NCI-H1930 (cell line): Measurements from ENCODE around the gene KRTAP9-8.
"Not testable (repeated sequence)": the region's sequence is repeated elsewhere in the genome, so short reads cannot be mapped to it uniquely, and the experiment has no call there.

Source experiments
- DNase-seq, 2 experiments: peaks; one replicate each; lab custom pipeline; 2025; lab: John Stamatoyannopoulos, UW

Gene KRTAP9-8

GRCh38 chr17:41237949-41238437 lies at the start of gene KRTAP9-8:
TSS of gene KRTAP9-8 (plus strand) at chr17:41237999. CDS start at chr17:41238052, 53 bp downstream.
- not testable (repeated sequence) for DNase-seq

GRCh38 chr17:41189837-41190318 lies 47.9 kb upstream of the KRTAP9-8 start, which contains the start of gene KRTAP9-1:
TSS of gene KRTAP9-1 (plus strand) at chr17:41189887. CDS start at chr17:41189887, 0 bp downstream.
- DNase-seq: not testable (repeated sequence)

- DNase-seq: no peak
Measured at GRCh38 chr17:41190328-41190727, 47.5 kb upstream of the KRTAP9-8 start.

- no peak for DNase-seq
Measured at GRCh38 chr17:41196068-41196467, 41.7 kb upstream of the KRTAP9-8 start.

- DNase-seq: no peak
Measured at GRCh38 chr17:41199421-41200078, 38.2 kb upstream of the KRTAP9-8 start.

GRCh38 chr17:41211845-41212466 lies 25.8 kb upstream of the KRTAP9-8 start:
- peak in 1 of 2 experiments; percentile 3 for DNase-seq

- no peak for DNase-seq
Measured at GRCh38 chr17:41212524-41213169, 25.2 kb upstream of the KRTAP9-8 start.

- DNase-seq: no peak
Measured at GRCh38 chr17:41215681-41216080, 22.1 kb upstream of the KRTAP9-8 start.

GRCh38 chr17:41223821-41224220 lies 14.0 kb upstream of the KRTAP9-8 start:
- DNase-seq: no peak

- no peak for DNase-seq
Measured at GRCh38 chr17:41226051-41226450, 11.7 kb upstream of the KRTAP9-8 start.

GRCh38 chr17:41226598-41227095 lies 11.2 kb upstream of the KRTAP9-8 start, which contains the start of gene KRTAP9-2:
TSS of gene KRTAP9-2 (plus strand) at chr17:41226648. CDS start at chr17:41226655, 7 bp downstream.
- DNase-seq: not testable (repeated sequence)

- DNase-seq: no peak
Measured at GRCh38 chr17:41230094-41230493, 7.7 kb upstream of the KRTAP9-8 start.

- DNase-seq: no peak
Measured at GRCh38 chr17:41231731-41232130, 6.1 kb upstream of the KRTAP9-8 start.

GRCh38 chr17:41232399-41233105 lies 5.2 kb upstream of the KRTAP9-8 start, which contains the start of gene KRTAP9-3:
TSS of gene KRTAP9-3 (plus strand) at chr17:41232449. CDS start at chr17:41232502, 53 bp downstream.
- DNase-seq: not testable (repeated sequence)

GRCh38 chr17:41237116-41237515 lies 683 bp upstream of the KRTAP9-8 start:
- not testable (repeated sequence) for DNase-seq

- DNase-seq: not testable (repeated sequence)
Measured at GRCh38 chr17:41246995-41247787, 9.4 kb downstream of the KRTAP9-8 start.

- DNase-seq: not testable (repeated sequence)
Measured at GRCh38 chr17:41249637-41250240, 11.9 kb downstream of the KRTAP9-8 start, which contains the start of gene KRTAP9-4. TSS of gene KRTAP9-4 (plus strand) at chr17:41249687. CDS start at chr17:41249721, 34 bp downstream.

GRCh38 chr17:41251261-41251660 lies 13.5 kb downstream of the KRTAP9-8 start:
- no peak for DNase-seq

- no peak for DNase-seq
Measured at GRCh38 chr17:41254861-41255260, 17.1 kb downstream of the KRTAP9-8 start.
